MM.1S (cell line): ENCODE measurements around the gene CRYBA2.

Experiments used
- DNase-seq: peaks from one replicate; pipeline ENCODE4 v3.0.0-alpha.2; 2015
- H2AFZ ChIP-seq: fragments of 300-600 bp; sonication (generic); 2 replicates; pipeline ENCODE4 v1.6.0; 2016; ENCODE audit warnings: antibody characterized with exemption, low read length
- H3F3A ChIP-seq: fragments of 300-600 bp; sonication (generic); 2 replicates; pipeline ENCODE4 v1.6.1; 2016; ENCODE audit warnings: mild to moderate bottlenecking, antibody characterized with exemption, low read length, moderate library complexity, mixed read lengths; ENCODE audit not compliant: insufficient read depth
- H3K27ac ChIP-seq: fragments of 300-600 bp; sonication (generic); 2 replicates; pipeline ENCODE4 v1.5.1; 2016; ENCODE audit warnings: mild to moderate bottlenecking, low read length
- H3K27me3 ChIP-seq: fragments of 300-600 bp; sonication (generic); replicated peaks from 2 replicates; pipeline ENCODE4 v1.6.0; 2016; ENCODE audit warnings: low read length; ENCODE audit not compliant: insufficient read depth
- H3K36me3 ChIP-seq: fragments of 300-600 bp; sonication (generic); replicated peaks from 2 replicates; pipeline ENCODE4 v1.6.1; 2016; ENCODE audit warnings: mild to moderate bottlenecking, low read length, mixed read lengths; ENCODE audit not compliant: insufficient read depth
- H3K4me1 ChIP-seq: fragments of 300-600 bp; sonication (generic); 2 replicates; pipeline ENCODE4 v1.6.1; 2016; ENCODE audit warnings: low read length, mixed read lengths
- H3K4me2 ChIP-seq: fragments of 300-600 bp; sonication (generic); 2 replicates; pipeline ENCODE4 v1.6.0; 2016; ENCODE audit warnings: low read depth, low read length
- H3K4me3 ChIP-seq: fragments of 300-600 bp; sonication (generic); 2 replicates; pipeline ENCODE4 v1.5.1; 2016; ENCODE audit warnings: low read length, mixed read lengths
- H3K79me2 ChIP-seq: fragments of 300-600 bp; sonication (generic); 2 replicates; pipeline ENCODE4 v1.6.1; 2016; ENCODE audit warnings: mixed run types, low read length, mixed read lengths
- H3K9ac ChIP-seq: fragments of 300-600 bp; sonication (generic); 2 replicates; pipeline ENCODE4 v1.6.1; 2016; ENCODE audit warnings: low read length, mixed read lengths
- H3K9me2 ChIP-seq: fragments of 300-600 bp; sonication (generic); replicated peaks from 2 replicates; pipeline ENCODE4 v1.6.1; 2016; ENCODE audit warnings: mild to moderate bottlenecking, low read length, mixed read lengths; ENCODE audit not compliant: insufficient read depth
- H3K9me3 ChIP-seq: fragments of 300-600 bp; sonication (generic); replicated peaks from 2 replicates; pipeline ENCODE4 v1.6.1; 2016; ENCODE audit warnings: mild to moderate bottlenecking, low read length, mixed read lengths; ENCODE audit not compliant: insufficient read depth
- H4K20me1 ChIP-seq: fragments of 300-600 bp; sonication (generic); 2 replicates; pipeline ENCODE4 v1.6.1; 2016; ENCODE audit warnings: mild to moderate bottlenecking, low read length, moderate library complexity, mixed read lengths; ENCODE audit not compliant: insufficient read depth
- EZH2 ChIP-seq: fragments of 300-600 bp; sonication (generic); optimal IDR thresholded peaks from 2 replicates; pipeline ENCODE3; 2017; ENCODE audit warnings: low read depth, mild to moderate bottlenecking, antibody characterized with exemption, low read length, mixed read lengths
- EZH2phosphoT487 ChIP-seq: fragments of 300-600 bp; sonication (generic); IDR thresholded peaks from 2 replicates; pipeline ENCODE4 v1.6.1; 2018; ENCODE audit warnings: antibody characterized with exemption, low read length
- TF ChIP-seq, protein P1 (sequence below): fragments of 300-600 bp; sonication (generic); IDR thresholded peaks from 2 replicates; pipeline ENCODE4 v1.5.1; 2016; ENCODE audit warnings: antibody characterized with exemption, low read length, mixed read lengths

CRYBA2 gene

GRCh38 chr2:218999881-219000568, 6.8 kb upstream of the CRYBA2 start:
- Histone ChIP-seq H3K27ac (no peak overlapping the region), H3K27me3 (peaks cover 94% of the 10 kb centered on the region), H3K4me3 (no peak overlapping the region), H3K4me1 (peaks cover 8% of the 10 kb centered on the region), H3K9ac (no peak overlapping the region), H3F3A (no peaks in the 10 kb centered on the region), H4K20me1 (no peaks in the 10 kb centered on the region), H3K79me2 (no peaks in the 10 kb centered on the region), H3K36me3 (no peaks in the 10 kb centered on the region), H2AFZ (no peak overlapping the region), H3K9me3 (no peaks in the 10 kb centered on the region), H3K4me2 (no peak overlapping the region), H3K9me2 (no peaks in the 10 kb centered on the region)
- DNase-seq: no peak
- no peak for TF ChIP-seq EZH2

- TF ChIP-seq EZH2phosphoT487 (no peak), EZH2 (no peak)
- TF ChIP-seq, protein P1, sequence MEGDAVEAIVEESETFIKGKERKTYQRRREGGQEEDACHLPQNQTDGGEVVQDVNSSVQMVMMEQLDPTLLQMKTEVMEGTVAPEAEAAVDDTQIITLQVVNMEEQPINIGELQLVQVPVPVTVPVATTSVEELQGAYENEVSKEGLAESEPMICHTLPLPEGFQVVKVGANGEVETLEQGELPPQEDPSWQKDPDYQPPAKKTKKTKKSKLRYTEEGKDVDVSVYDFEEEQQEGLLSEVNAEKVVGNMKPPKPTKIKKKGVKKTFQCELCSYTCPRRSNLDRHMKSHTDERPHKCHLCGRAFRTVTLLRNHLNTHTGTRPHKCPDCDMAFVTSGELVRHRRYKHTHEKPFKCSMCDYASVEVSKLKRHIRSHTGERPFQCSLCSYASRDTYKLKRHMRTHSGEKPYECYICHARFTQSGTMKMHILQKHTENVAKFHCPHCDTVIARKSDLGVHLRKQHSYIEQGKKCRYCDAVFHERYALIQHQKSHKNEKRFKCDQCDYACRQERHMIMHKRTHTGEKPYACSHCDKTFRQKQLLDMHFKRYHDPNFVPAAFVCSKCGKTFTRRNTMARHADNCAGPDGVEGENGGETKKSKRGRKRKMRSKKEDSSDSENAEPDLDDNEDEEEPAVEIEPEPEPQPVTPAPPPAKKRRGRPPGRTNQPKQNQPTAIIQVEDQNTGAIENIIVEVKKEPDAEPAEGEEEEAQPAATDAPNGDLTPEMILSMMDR: no peak
- Histone ChIP-seq H4K20me1 (no peaks in the 10 kb centered on the region), H3K9me3 (no peaks in the 10 kb centered on the region), H3K4me3 (no peak overlapping the region), H3K9ac (no peak overlapping the region), H3F3A (no peaks in the 10 kb centered on the region), H3K27ac (no peak overlapping the region), H3K79me2 (no peaks in the 10 kb centered on the region), H2AFZ (no peak overlapping the region), H3K36me3 (no peaks in the 10 kb centered on the region), H3K27me3 (peaks cover 94% of the 10 kb centered on the region), H3K9me2 (no peaks in the 10 kb centered on the region), H3K4me2 (no peak overlapping the region), H3K4me1 (peaks cover 8% of the 10 kb centered on the region)
- peak; percentile 3 for DNase-seq
These were observed 6.0 kb upstream of the CRYBA2 start for GRCh38 chr2:218999021-218999880.

GRCh38 chr2:218998414-218999002, 5.3 kb upstream of the CRYBA2 start:
- Histone ChIP-seq H2AFZ (no peak overlapping the region), H3K4me1 (peaks cover 14% of the 10 kb centered on the region), H3K4me2 (no peak overlapping the region), H3K27ac (no peak overlapping the region), H3K79me2 (no peaks in the 10 kb centered on the region), H3K27me3 (peaks cover 94% of the 10 kb centered on the region), H3K9ac (no peak overlapping the region), H3F3A (no peaks in the 10 kb centered on the region), H3K36me3 (no peaks in the 10 kb centered on the region), H3K9me2 (no peaks in the 10 kb centered on the region), H4K20me1 (no peaks in the 10 kb centered on the region), H3K4me3 (no peak overlapping the region), H3K9me3 (no peaks in the 10 kb centered on the region)
- TF ChIP-seq EZH2 (no peak), EZH2phosphoT487 (no peak)
- TF ChIP-seq, protein P1: no peak
- no peak for DNase-seq
